Medulla oblongata (tissue), 1 donor: ENCODE measurements around the gene MATN3.
A peak's percentile ranks its signal among the peaks of the same experiment; 100 is the strongest.

ENCODE experiments used
- DNase-seq: peaks from one replicate; pipeline ENCODE4 v3.0.0-alpha.2; 2015; ENCODE audit errors: extremely low spot score

MATN3 gene

GRCh38 chr2:20005067-20005627, 7.3 kb downstream of the MATN3 start:
- DNase-seq = no peak

- no peak for DNase-seq
These were observed 11.1 kb downstream of the MATN3 start for GRCh38 chr2:20001361-20001863.

DNA sequence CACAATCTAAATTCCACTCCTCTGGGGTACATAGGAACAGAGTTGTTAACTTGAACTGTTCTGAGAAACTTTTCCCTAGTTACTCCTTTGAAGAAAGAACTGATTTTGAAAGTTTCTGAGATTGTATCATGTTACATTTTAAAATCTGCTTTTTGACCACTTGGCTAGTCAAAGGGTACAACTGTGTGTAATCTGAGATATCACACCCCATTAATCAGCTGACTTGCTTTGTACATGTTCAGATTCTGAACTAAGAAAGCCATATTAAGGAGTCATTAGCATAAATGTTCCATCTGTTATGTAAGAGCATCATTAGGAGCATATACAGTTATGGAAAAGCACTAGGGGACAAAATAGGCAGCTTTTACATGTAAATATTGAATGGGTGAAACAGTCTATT, 18.7 kb downstream of the MATN3 start:
- DNase-seq = no peak

- DNase-seq = no peak
These were observed 20.6 kb downstream of the MATN3 start for GRCh38 chr2:19991895-19992294.

- DNase-seq = no peak
These were observed 22.1 kb downstream of the MATN3 start for GRCh38 chr2:19990416-19990728.

DNA sequence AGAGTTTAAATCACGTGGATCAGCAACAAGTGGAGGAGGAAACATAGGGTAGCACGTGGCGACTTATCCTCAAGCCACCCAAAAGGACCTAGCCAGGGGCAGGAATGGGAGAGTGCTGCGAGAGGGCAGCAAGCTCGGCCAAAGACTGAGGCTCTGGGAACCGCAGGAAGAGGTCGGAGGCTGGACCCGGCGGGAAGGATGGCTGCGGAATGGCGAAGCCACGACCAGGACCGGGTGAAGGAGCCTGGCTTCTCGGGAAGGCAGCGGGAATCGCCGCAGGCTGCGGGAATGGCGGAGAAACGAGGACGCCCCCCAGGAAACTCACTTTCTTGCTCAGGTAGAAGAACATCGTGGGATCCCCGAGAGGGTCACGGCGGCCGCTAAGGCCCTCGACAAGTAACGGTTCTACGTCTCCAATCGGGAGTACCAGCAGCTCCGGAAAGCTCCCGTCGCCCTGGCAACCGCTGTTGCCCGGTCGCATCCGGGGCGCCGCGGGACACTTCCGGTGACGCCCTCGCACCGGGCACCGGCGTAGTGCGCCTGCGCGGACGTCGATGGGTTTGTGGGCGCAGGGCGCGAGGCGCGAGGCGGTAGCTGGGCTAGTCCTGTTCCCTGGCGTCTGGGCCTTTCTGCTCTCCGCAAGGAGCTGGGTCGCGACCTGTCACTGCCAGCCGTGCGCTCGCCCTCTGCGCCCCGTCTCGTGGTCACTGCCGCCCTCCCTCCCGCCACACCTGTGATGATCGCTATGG, 22.6 kb downstream of the MATN3 start, which contains the start of gene WDR35:
TSS of gene WDR35 (minus strand) at position 439 of the 749 bp plus-strand sequence. CDS start at position 349, 90 bp downstream.
- peak; percentile 91 for DNase-seq

DNA sequence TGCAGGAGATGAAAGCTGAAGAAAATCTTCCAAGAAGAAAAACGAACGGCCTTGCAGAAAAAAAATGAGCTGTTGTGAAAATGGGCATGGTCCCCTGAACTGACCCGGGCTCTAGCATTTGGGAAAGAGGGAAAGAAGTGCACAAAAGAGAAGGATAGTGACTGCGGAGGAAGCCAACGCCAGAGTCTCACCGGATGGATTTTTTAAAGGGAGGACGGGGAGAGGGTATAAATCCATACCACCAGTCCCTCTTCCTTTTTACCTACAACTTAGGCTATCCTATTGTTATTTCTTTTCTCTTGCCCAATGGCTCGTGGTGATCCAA, 23.2 kb downstream of the MATN3 start:
- no peak for DNase-seq

DNA sequence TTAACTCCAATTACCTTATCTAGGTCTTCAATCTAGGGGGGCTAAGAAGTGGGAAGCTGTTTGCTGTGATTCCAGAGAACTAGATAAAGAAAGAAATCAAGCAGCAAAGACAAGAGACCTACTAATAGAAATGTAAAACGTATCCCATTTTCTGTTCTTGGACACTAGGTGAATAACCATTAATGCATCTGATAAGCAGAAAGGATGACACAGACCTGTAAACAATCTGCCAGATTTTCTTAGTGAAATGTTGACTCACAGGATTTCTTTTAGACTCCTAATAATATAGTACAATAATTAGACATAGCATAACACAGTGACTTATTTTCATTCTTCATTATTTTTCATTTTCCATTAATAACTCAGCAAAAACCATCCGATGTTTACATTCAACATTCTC, 23.9 kb downstream of the MATN3 start:
- no peak for DNase-seq

DNA sequence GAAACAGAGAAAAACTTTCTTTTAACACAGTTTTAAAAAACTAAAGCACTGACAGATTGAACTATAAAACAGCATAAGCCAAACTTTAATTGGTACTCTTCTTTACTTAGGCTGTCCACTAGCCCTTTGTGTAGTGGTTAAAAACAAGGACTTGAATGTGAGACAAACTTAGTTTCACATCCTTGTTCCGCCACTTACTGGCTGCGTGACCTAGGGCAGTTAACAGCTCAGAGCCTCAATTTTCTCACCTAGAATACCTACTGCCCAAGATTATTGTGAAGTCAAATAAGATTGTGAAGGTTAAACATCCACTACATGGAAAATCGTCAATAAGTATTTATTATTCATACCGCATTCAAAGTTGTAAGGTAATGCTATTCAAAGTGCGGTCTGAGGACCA, 24.5 kb downstream of the MATN3 start:
- DNase-seq = peak; percentile 40

GRCh38 chr2:19982268-19982667, 30.2 kb downstream of the MATN3 start:
- no peak for DNase-seq

- no peak for DNase-seq
These were observed 32.5 kb downstream of the MATN3 start for GRCh38 chr2:19979932-19980331.

DNA sequence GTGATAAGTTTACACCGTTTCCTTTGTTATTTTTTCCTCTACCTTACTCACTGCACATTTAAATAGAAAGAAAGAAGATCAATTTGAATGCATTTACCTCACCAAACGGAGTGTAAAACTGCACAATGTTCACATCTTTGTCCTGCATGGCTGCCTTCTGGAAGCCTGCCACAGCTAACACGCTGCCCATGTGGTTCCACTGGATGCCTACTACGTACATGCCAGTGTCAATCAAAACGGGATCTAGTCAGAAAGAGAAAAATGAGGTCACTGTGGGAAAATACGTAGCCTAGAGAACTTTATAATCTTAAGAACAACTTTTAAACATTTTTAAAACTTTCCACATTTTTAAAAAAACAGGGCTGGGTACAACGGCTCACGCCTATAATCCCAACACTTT, 39.0 kb downstream of the MATN3 start:
- no peak for DNase-seq

- DNase-seq = no peak
These were observed 40.8 kb downstream of the MATN3 start for GRCh38 chr2:19971691-19972090.

- DNase-seq = no peak
These were observed 49.1 kb downstream of the MATN3 start for GRCh38 chr2:19963386-19963785.

GRCh38 chr2:19955544-19956422, 56.7 kb downstream of the MATN3 start:
- peak; percentile 88 for DNase-seq

GRCh38 chr2:19949071-19949470, 63.4 kb downstream of the MATN3 start:
- DNase-seq = no peak

- no peak for DNase-seq
These were observed 65.1 kb downstream of the MATN3 start for GRCh38 chr2:19947184-19947940.

DNA sequence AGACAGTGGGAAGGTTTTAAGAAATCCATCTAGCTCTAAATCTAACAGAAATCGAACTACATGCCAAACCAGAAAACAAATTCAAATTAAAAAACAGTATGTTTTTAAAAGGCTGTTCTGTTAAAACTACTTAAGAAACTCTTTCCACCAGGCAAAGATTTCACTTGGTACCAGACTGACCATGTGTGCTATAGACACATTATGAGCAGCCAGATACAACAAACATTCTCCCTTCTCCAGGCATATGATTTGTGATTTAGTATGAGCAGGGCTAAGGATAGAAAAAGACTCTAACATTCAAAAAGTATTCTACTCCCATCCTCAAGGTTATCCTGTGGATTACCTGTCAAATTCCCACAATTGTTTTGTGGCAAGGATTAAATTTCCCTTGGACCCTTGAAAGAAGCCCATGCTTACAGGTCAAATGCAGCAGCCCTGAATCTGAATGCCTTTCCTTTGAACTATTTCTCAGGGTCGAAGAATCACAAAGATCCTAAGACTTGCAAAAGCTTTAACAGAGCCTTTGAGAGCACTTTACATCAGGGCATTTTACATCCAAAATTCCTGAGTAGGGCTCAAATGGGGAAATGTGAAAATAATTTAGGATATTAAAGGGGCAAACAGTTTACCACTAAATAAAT, 68.1 kb downstream of the MATN3 start:
- no peak for DNase-seq

DNA sequence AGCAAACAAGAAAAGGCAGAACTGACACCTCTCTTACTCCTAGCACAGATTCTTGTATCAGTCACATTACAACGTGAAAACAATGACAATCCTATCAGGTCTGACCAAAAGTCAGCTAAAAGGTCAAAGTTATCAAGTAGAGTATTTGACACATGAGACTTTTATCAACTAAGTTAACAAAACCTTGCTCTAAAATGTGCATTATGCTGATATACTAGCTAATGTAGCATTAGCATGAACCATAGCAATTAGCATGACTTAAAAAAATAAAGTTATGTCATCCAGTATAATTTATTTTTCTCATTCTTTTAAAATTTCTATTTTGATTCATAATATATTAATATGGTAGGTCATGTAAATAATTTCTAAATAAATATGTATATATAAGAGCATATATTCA, 69.3 kb downstream of the MATN3 start:
- DNase-seq = no peak

DNA sequence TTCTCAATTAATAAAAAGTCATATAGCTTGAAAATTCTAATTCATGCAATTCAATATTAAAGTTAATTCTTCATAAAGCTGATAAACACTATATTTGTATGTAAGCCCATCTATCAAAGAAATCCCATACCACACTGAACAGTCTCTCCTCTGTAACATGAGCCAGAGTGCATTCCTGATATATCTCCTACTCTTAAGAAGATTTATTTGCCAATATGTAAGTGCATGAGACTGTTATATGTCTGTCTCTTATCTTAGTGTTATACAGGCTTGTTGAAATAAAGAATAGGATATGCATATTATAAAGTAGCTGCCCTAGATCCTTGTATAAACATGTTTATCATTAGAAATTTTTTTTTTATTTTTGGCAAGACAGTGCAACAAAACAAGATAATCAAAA, 70.3 kb downstream of the MATN3 start:
- DNase-seq = no peak
